OCI-LY1 (cell line): ENCODE results near the gene DHPS.

Experiments
- H2AFZ ChIP-seq: fragments of 200-600 bp; sonication (generic), shearing (Covaris generic); 2 replicates; pipeline ENCODE4 v1.6.0; 2014; ENCODE audit warnings: antibody characterized with exemption, mild to moderate bottlenecking, low read length
- H3F3A ChIP-seq: fragments of 200-600 bp; sonication (generic), shearing (Covaris generic); 2 replicates; pipeline ENCODE4 v1.6.0; 2014; ENCODE audit warnings: mild to moderate bottlenecking, antibody characterized with exemption, low read length, moderate library complexity; ENCODE audit not compliant: insufficient read depth
- H3K27ac ChIP-seq: fragments of 200-600 bp; sonication (generic); 2 replicates; pipeline ENCODE4 v1.5.1; 2014; ENCODE audit warnings: low read length, mixed run types, mild to moderate bottlenecking, low read depth; ENCODE audit not compliant: poor library complexity, severe bottlenecking
- H3K27me3 ChIP-seq: fragments of 200-600 bp; sonication (generic); 2 replicates; pipeline ENCODE4 v1.6.0; 2014; ENCODE audit warnings: antibody characterized with exemption, mild to moderate bottlenecking, low read length, moderate library complexity; ENCODE audit not compliant: insufficient read depth
- H3K36me3 ChIP-seq: fragments of 200-600 bp; sonication (generic); 2 replicates; pipeline ENCODE4 v1.6.1; 2014; ENCODE audit warnings: mild to moderate bottlenecking, antibody characterized with exemption, low read length, moderate library complexity, mixed read lengths; ENCODE audit not compliant: insufficient read depth
- H3K4me1 ChIP-seq: fragments of 200-600 bp; sonication (generic); 2 replicates; pipeline ENCODE4 v1.5.1; 2014; ENCODE audit warnings: mild to moderate bottlenecking, low read length, moderate library complexity; ENCODE audit not compliant: insufficient read depth, severe bottlenecking
- H3K4me2 ChIP-seq: fragments of 200-600 bp; sonication (generic), shearing (Covaris generic); 2 replicates; pipeline ENCODE4 v1.6.1; 2014; ENCODE audit warnings: low read length
- H3K4me3 ChIP-seq: fragments of 200-600 bp; sonication (generic); 2 replicates; pipeline ENCODE4 v1.5.1; 2014; ENCODE audit warnings: low read length, low read depth, mild to moderate bottlenecking, mixed read lengths; ENCODE audit not compliant: poor library complexity, severe bottlenecking
- H3K79me2 ChIP-seq: fragments of 200-600 bp; shearing (Covaris generic); 2 replicates; pipeline ENCODE4 v1.6.1; 2016; ENCODE audit warnings: mixed run types, low read length, mixed read lengths; ENCODE audit not compliant: insufficient read depth
- H3K9ac ChIP-seq: fragments of 200-600 bp; sonication (generic), shearing (Covaris generic); 2 replicates; pipeline ENCODE4 v1.6.1; 2014; ENCODE audit warnings: mild to moderate bottlenecking, low read length, mixed read lengths
- H3K9me2 ChIP-seq: fragments of 200-600 bp; sonication (generic), shearing (Covaris generic); 2 replicates; pipeline ENCODE4 v1.6.1; 2014; ENCODE audit warnings: low read depth, mild to moderate bottlenecking, low read length, mixed read lengths
- H3K9me3 ChIP-seq: fragments of 200-600 bp; shearing (Covaris generic); 2 replicates; pipeline ENCODE4 v1.6.1; 2014; ENCODE audit warnings: low read length, mixed read lengths
- H4K20me1 ChIP-seq: fragments of 200-600 bp; sonication (generic), shearing (Covaris generic); 2 replicates; pipeline ENCODE4 v1.6.0; 2016; ENCODE audit warnings: mild to moderate bottlenecking, low read length; ENCODE audit not compliant: insufficient read depth
- CTCF ChIP-seq: fragments of 200-600 bp; sonication (generic), shearing (Covaris generic); IDR thresholded peaks from 2 replicates; pipeline ENCODE4 v1.5.1; 2017; ENCODE audit warnings: mild to moderate bottlenecking, antibody characterized with exemption, low read length, moderate library complexity, mixed read lengths
- EZH2 ChIP-seq: fragments of 200-600 bp; sonication (generic), shearing (Covaris generic); IDR thresholded peaks from 2 replicates; pipeline ENCODE4 v1.8.0; 2017; ENCODE audit warnings: borderline replicate concordance, mixed run types, mild to moderate bottlenecking, antibody characterized with exemption, low read length, moderate library complexity, mixed read lengths

The DHPS gene

GRCh38 chr19:12648088-12648487 lies 33.6 kb downstream of the DHPS start:
- no peak overlapping the region for H3K4me2 ChIP-seq
- no peaks in the 10 kb centered on the region for H3K4me1 ChIP-seq
- no peaks in the 10 kb centered on the region for H3K9me3 ChIP-seq

DNA sequence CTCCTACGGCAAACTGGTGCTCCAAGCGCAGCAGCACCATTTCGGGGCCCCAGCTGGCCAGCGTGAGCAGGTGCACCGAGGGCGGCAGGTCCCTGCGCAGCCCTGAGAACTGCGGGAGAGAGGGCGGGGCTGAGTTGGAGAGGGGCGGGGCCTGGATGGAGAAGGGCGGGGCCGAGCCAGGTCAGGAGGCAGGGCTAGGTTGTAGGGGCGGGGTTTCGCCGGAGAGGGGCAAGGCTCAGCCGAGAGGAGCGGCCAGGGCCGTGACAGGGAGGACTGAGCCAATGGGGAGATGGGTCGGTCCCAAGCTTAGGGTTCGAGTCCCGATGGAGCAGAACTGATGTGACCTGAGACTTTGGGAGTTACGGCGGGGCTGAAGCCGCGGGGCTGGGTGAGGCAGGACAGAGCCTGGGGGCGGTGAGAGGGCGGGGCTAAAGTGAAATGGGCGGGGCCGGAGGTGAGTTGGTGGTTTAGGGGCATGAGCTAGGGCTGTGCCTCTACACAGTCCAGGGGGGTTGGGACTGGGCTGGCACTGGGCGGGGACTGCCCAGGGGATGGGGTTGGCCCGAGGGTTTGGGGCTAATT lies 34.1 kb downstream of the DHPS start:
- H3K27me3 ChIP-seq, result no peaks in the 10 kb centered on the region
- peaks cover 38% of the 10 kb centered on the region for H3K36me3 ChIP-seq
- H3K9me2 ChIP-seq, result no peaks in the 10 kb centered on the region
- H2AFZ ChIP-seq, result no peak overlapping the region
- no peaks in the 10 kb centered on the region for H3K9me3 ChIP-seq
- H3K27ac ChIP-seq, result no peak overlapping the region
- no peaks in the 10 kb centered on the region for H3F3A ChIP-seq
- H4K20me1 ChIP-seq, result no peaks in the 10 kb centered on the region
- H3K4me1 ChIP-seq, result no peaks in the 10 kb centered on the region
- H3K4me2 ChIP-seq, result no peak overlapping the region
- H3K79me2 ChIP-seq, result no peaks in the 10 kb centered on the region
- TF ChIP-seq CTCF, result no peak
- no peak for TF ChIP-seq EZH2
- H3K9ac ChIP-seq, result no peak overlapping the region
- no peak overlapping the region for H3K4me3 ChIP-seq

More at GRCh38 chr19:12648088-12648487, 33.6 kb downstream of the DHPS start:
- Histone ChIP-seq H4K20me1 (no peaks in the 10 kb centered on the region), H3K4me3 (no peak overlapping the region), H3K9me2 (no peaks in the 10 kb centered on the region), H2AFZ (no peak overlapping the region), H3F3A (no peaks in the 10 kb centered on the region), H3K9ac (no peak overlapping the region), H3K79me2 (no peaks in the 10 kb centered on the region), H3K27me3 (no peaks in the 10 kb centered on the region), H3K36me3 (peaks cover 38% of the 10 kb centered on the region), H3K27ac (no peak overlapping the region)
- no peak for TF ChIP-seq EZH2
- no peak for TF ChIP-seq CTCF

GRCh38 chr19:12647047-12647446 lies 34.6 kb downstream of the DHPS start:
- Histone ChIP-seq H3K9me2 (no peaks in the 10 kb centered on the region), H3F3A (no peaks in the 10 kb centered on the region), H3K9me3 (no peaks in the 10 kb centered on the region), H3K4me1 (no peaks in the 10 kb centered on the region), H3K4me3 (no peak overlapping the region), H4K20me1 (no peaks in the 10 kb centered on the region), H3K27me3 (no peaks in the 10 kb centered on the region), H3K4me2 (no peak overlapping the region), H3K9ac (no peak overlapping the region), H3K79me2 (no peaks in the 10 kb centered on the region), H3K27ac (no peak overlapping the region), H2AFZ (no peak overlapping the region), H3K36me3 (peaks cover 35% of the 10 kb centered on the region)
- TF ChIP-seq EZH2 (no peak), CTCF (no peak)
